Activated CD4-positive, alpha-beta T cell treated with anti-CD3 and anti-CD28 coated beads for 1 hour (primary cell): ENCODE data around the gene OARD1.

ENCODE experiments used
- DNase-seq: peaks from one replicate; pipeline ENCODE4 v3.0.0-alpha.2; 2020

Gene OARD1

GRCh38 chr6:41074692-41075436, 2.7 kb upstream of the OARD1 start:
- no peak for DNase-seq

- DNase-seq, result no peak
These were observed 2.0 kb upstream of the OARD1 start for GRCh38 chr6:41073968-41074691.

- DNase-seq, result peak; percentile 74
These were observed 1.2 kb upstream of the OARD1 start for GRCh38 chr6:41073203-41073967.

- no peak for DNase-seq
These were observed 663 bp upstream of the OARD1 start, which contains the start of gene NFYA for GRCh38 chr6:41072836-41073202. Gene NFYA (plus strand): TSS chr6:41072974. CDS start chr6:41079090, 6,116 bp downstream.

GRCh38 chr6:41071501-41071922, 644 bp downstream of the OARD1 start:
- no peak for DNase-seq

- DNase-seq, result peak; percentile 39
These were observed 5.3 kb downstream of the OARD1 start for GRCh38 chr6:41066867-41067304.

GRCh38 chr6:41065550-41066026, 6.6 kb downstream of the OARD1 start:
- DNase-seq, result no peak

GRCh38 chr6:41064841-41065240, 7.3 kb downstream of the OARD1 start:
- no peak for DNase-seq

- DNase-seq, result no peak
These were observed 8.3 kb downstream of the OARD1 start for GRCh38 chr6:41063884-41064285.

GRCh38 chr6:41062056-41062455, 10.1 kb downstream of the OARD1 start:
- no peak for DNase-seq

- no peak for DNase-seq
These were observed 10.9 kb downstream of the OARD1 start for GRCh38 chr6:41061196-41061726.

GRCh38 chr6:41059556-41059955, 12.6 kb downstream of the OARD1 start:
- no peak for DNase-seq

- DNase-seq, result no peak
These were observed 13.4 kb downstream of the OARD1 start for GRCh38 chr6:41058783-41059181.

GRCh38 chr6:41056768-41057490, 15.2 kb downstream of the OARD1 start:
- DNase-seq, result no peak

- DNase-seq, result no peak
These were observed 17.0 kb downstream of the OARD1 start for GRCh38 chr6:41055149-41055548.

GRCh38 chr6:41054511-41054910, 17.6 kb downstream of the OARD1 start:
- no peak for DNase-seq

GRCh38 chr6:41053041-41053440, 19.1 kb downstream of the OARD1 start, which contains the start of gene APOBEC2:
Gene APOBEC2 (plus strand): TSS chr6:41053202. CDS start chr6:41053348, 146 bp downstream.
- no peak for DNase-seq

GRCh38 chr6:41051873-41052272, 20.3 kb downstream of the OARD1 start:
- DNase-seq, result no peak

GRCh38 chr6:41050536-41050935, 21.6 kb downstream of the OARD1 start:
- DNase-seq, result no peak

GRCh38 chr6:41049955-41050354, 22.2 kb downstream of the OARD1 start:
- no peak for DNase-seq

- no peak for DNase-seq
These were observed 22.6 kb downstream of the OARD1 start for GRCh38 chr6:41049521-41049920.
